Measurements from ENCODE around the gene UBE2J1.
A peak's percentile ranks its signal among the peaks of the same experiment; 100 is the strongest.
"Not testable (repeated sequence)": the region's sequence is repeated elsewhere in the genome, so short reads cannot be mapped to it uniquely, and the experiment has no call there.

UBE2J1 gene

DNA sequence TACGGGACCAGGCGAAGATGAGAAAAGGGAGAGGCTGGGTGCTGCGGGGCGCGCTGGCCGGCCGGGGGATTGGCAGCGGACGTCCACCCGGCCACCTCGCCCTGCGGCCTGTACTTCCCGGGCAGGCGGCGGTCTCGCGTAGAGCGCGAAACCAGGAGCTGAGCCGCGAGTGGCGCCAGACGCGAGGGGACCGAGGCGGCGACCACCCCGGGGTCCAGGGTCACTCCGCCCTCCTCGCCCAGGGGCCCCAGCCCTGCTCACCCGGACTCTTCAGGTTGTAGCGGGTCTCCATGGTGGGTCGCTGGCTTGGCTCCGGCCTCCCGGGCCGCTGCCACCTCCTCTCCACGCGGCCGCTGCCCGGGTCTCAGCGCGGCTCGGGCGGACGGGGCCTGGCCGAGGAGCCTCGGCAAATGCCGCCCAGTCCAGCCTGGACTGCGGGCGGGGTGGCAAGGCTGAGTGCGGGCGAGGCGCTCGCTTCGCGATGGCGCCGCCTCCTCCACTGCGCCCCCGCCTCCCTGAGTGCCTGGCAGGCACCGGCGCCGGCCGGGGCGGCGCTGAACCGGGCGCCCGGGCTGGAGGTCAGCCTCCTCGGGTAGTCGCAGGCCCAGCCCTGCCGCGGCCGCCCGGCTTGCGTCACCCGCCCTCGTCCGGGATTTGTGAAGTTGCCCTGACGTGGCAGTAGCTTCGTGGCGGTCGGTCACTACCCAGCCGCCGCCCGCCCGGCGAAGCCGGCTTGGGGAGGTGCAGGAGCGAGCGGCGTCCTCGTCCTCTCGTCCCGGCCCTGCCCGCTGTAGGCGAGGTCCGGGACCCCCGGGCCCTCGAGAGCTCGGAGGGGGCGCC is at the start of gene UBE2J1:
TSS of gene UBE2J1 (minus strand) at position 445 of the 840 bp plus-strand sequence. CDS start at position 292, 153 bp downstream.
- DNase-seq: peak; percentile 93

DNA sequence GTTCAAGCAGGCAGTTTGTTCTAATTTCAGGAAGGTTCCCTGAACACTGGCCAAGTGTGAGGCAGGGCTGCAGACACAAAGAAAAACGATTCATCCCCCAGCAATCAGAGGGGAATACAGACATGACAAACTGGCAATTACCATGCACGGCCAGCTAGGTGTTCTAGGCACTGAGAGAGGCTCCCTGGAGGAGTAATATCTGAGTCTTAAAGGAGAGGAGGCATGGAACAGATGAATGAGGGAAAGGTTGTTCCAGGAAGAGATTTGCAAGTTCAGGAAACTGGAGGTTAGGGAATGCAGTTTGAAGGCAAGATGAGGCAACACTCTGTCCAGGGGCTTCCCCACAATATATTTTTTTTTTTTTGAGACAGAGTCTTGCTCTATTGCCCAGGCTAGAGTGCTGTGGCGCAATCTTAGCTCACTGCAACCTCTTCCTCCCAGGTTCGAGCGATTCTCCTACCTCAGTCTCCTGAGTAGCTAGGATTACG is 48.4 kb upstream of the UBE2J1 start:
- DNase-seq: no peak

DNA sequence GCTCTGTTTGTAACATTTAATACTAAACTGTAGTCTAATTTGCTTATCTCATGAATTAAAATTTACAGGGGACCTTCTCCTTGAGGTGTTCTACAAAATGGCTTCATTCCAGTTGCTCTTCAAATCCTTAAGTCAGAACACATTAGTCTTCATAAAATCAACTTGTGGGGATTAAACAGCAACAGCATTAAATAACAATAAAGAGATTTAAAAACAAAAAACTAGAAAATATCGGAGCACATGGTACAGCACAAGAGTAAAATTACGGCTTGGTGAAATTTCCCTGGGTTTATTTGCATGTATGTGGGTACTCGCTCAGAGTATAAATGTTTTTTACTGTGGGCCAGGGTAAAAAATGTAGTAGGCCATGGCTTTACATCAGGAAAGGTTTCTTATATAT is 47.5 kb upstream of the UBE2J1 start:
- DNase-seq: no peak

- DNase-seq: no peak
These were observed 46.4 kb upstream of the UBE2J1 start for GRCh38 chr6:89398762-89399525.

- not testable (repeated sequence) for DNase-seq
These were observed 45.4 kb upstream of the UBE2J1 start for GRCh38 chr6:89397884-89398283.

DNA sequence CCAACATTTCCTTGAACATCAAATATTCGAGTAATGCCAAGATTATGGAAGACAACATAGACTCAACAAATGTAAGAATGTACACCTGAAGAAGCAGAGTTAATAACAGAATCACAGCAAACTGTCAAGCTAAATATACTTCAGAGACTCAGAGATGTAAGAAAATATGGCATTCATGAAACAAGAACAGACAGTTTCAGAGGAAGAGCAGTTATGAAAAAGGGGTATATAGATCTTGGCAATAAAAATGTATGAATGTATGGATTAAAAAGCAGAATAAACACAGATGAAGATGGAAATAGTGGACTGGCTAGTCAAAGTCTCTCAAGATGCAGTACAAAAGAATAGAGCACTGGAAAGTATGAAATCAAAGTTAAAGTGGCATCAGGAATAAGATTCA is 41.1 kb upstream of the UBE2J1 start:
- no peak for DNase-seq

DNA sequence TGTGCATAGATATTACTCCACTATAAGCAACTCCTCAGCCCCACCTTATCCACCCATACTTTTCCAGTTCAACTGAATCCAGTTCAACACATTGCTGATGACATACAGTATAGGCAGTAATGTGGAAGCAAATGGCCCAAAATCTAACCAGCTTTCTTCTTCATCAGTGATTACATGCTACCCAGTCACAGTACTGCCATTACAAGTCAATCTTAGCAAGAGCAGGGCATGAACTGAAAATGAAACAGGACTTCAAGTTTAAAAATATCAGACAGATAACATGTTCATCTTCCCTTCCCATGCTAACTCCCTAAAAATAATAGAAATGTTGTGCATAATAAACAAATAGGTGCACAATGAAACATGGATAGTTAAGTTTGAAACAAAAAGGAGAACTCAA is 40.3 kb upstream of the UBE2J1 start:
- DNase-seq: no peak

- no peak for DNase-seq
These were observed 36.3 kb upstream of the UBE2J1 start for GRCh38 chr6:89388846-89389245.

GRCh38 chr6:89387516-89388201 is 35.1 kb upstream of the UBE2J1 start:
- peak; percentile 14 for DNase-seq

DNA sequence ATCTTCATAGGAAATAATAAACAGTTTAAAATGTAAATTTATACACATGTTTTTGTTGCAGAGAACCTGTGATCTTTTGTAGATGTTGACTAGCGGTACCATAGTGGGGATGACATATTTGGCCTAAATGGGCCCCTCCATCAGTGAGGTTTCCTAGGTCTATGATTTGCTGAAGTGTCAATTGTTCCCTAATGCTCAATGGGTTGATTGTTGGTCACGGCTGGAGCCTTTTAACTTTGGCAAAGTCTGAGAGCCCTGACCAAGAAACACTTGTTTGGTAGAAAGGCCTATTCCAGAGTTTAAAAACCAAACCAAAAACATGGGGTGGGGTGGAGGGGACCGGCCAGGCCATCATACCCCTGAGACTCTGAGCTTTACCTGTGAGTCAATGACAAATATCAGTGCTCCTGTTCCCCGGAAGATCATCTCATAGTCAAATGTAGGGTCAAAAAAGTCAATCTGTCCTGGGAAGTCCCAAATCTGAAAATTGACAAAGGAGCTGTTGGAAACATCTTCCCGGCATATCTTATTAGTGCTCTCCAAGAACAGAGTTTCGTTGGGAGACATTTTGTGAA is 34.5 kb upstream of the UBE2J1 start:
- no peak for DNase-seq

DNA sequence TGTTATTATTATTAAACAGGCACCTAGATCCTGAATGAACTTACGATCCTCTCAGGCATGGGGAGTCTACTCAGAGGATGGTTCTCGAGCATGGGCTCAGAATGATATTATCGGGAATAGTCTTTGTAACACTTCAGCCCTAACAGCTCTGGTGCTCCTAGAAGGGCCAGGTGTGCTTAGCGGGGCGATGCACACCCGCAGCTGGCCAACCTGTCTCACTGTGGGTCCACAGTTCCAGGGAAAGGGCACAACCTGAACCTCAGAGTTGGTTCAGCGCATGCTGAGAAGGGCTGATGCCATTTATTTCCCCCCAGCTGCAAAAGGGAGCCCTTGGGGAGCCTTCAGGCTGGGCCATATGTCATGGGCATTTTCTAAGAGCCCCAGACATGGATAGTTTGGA is 33.3 kb upstream of the UBE2J1 start:
- DNase-seq: no peak

DNA sequence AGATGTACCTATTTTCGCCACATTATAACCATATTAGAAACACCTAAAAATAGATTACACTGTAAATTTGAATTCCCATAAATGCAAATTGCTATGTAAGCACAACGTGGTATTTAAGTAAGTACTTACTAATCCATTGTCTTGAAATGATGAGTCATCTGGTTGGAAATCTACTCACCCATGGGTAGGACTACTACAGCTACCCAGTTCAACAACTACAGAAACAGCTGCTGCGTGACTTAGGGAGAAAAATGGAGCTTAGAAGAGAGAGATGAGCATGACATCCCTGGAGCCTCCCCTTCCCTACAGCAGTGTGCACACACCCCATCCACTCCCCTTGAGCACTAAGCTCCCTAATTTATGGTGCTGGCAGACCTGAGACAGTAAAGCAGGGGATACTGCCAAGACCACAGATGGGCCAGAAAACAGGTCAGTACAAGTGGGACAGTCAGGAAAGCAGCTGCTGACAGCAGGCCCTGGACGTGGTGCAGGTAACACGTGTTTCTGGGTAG is 32.7 kb upstream of the UBE2J1 start:
- DNase-seq: peak; percentile 18

DNA sequence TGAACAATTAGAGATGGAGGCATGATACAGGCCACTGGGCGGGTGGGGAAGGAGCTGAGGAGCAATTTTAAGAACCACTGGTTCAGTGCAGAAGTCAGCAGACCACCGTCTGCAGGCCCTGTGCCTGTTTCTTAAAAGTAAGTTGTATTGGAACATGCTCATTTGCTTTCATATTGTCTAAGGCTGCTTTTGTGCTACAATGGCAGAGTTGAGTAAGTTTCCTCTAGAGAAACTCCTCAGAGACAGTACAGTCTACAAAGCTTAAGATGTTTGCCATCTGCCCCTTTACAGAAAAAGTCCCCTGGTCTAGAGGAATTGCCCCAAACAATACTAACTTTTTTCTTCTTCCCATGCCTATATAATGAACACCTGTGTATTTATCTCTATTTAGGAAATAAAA is 28.5 kb upstream of the UBE2J1 start:
- no peak for DNase-seq

DNA sequence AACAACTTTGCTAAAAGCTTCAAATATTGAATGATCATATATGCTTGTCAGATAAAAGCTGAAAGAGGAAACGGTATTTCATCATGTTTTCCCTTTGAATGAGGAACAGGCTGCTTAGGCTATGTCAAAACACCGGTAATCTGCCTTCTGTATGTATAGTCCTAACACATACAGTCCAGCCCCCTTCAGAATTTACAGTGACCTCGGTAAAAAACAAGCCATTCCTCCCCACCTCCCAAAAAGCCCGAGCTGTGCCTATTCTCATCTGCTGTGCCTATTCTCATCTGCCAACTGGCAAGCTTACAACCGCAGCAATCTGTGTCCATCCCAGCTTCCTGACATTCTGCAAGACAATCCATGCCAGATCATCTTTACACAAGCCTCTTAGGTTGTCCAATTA is 26.8 kb upstream of the UBE2J1 start:
- no peak for DNase-seq

DNA sequence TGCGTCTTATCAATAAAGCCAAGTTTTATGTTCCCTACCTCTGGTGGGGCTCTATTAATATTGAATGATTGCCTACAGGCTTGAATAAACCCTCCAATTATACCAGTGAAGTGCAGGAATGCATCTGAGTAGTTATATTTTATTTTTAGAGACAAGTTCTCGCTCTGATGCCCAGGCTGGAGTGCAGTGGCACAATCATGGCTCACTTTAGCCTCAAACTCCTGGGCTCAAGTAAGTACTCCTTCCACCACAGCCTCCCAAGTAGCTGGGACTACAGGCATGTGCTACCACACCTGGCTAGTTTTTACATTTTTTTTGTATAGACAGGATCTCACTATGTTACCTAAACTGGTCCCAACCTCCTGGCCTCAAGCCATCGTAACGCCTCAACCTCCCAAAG is 26.1 kb upstream of the UBE2J1 start:
- no peak for DNase-seq

DNA sequence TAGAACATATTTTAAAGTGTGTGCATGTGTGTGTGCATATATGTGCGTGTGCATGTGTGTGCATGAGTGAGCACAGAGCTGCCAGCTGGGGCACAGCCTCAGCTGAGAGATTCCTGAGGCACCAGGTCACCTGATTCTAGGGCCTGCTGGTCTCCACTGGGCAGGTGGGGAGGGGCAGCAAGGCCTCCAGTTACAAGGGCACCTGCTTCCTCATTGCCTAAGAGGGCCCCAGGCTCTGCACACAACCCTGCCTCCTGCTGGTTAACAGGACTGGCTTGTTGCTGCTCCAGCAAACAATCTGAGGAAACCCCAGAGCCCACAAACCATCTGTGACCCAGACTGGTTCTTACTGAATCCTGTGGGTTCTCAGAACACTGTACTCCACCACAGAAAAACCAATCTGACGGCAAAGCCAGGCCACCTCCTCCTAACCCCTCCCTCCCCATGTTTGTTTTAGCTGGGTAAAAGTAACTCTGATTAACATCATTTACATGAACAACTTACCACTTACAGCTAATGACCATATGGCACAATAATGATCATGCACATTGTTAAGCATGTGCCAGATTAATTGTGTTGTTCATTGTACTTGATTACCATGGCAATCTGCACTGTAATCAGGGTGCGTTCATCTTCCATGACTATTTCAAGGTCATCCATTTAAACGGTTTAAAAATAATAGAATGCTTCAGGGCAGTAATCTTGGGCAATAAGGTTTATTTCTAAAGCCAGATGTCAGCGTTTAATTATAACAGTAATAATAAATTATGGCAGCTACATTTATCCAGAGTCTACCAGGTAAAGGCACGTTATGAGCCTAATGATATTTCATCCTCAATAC is 23.1 kb upstream of the UBE2J1 start:
- no peak for DNase-seq

DNA sequence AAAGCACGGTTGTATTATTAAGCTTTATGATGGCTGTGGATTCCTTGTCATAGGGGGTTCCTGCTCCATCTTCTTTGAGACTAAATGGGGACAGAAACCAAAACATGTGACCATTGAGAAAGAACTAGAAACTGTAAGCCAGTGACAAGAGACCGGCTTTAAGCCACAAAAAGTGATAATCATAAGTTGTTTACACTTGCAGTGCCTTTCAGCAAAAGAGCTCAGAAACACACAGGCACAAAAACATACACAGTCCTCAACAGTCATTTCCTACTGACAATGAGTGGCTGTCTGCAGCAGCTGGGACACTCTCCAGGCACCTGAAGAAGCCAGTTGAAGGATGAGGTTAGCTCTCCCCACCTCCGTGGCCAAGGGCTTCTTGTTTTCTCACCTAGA is 20.0 kb upstream of the UBE2J1 start:
- DNase-seq: no peak

DNA sequence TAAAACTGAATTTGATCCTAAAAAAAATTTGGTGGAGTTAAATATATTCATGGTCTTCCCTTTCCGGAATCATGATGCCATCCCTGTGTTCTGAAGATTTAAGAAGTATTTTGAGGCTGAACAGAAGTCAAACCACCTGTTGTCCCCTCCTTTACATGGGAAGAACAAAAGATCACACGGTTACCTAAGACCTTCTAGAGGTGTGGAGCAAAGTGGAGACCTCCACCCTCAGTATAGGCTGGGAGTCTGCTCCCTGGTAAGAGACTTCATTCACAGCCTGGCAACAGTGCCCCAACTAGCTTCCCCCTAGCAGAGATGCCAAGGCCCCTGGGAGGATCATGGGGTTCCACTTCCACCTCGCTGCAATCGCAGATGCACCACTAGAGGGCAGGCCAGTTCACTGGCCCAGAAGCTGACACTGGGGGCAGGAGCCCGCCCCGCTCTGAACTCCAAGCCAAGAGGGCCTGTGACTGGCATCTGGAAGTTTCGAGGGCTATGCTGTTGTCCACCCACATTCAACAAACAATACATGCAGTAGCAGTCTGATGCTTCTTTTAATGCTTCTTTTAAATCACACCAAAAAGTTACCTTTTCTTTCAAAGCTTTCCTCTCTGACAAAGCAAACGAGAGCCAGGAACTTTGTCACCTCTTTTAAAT is 19.5 kb upstream of the UBE2J1 start:
- DNase-seq: peak; percentile 32

DNA sequence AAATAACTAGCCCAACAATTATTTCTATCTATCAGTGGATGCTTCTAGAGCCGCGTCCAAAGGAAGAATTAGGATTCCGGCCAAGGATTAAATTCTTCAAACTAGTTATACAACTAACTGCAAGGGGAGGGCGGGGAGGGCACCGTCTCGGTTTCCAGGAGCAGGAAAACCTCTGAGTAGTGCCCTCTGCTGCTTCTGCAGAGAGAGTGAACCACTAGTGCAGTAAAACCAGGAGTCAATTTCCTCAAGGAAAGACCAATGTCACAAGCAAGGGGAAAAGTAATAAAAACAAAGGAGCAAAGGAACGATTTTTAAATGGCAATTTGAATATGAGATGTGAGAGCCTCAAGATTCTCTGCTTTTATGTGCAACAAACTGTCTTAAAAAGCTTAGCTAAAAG is 16.5 kb upstream of the UBE2J1 start:
- peak; percentile 22 for DNase-seq

GRCh38 chr6:89368107-89368506 is 15.6 kb upstream of the UBE2J1 start:
- peak; percentile 31 for DNase-seq

GRCh38 chr6:89364586-89364985 is 12.1 kb upstream of the UBE2J1 start:
- no peak for DNase-seq

Measured in fibroblast of skin of right quadriceps (primary cell).